SK-N-SH (cell line): ENCODE measurements around the gene EEF1AKMT1. TPM values are rescaled to one million over a fixed set of nuclear protein-coding genes. Genes with fewer than 3 reads are reported as not detected.

Source experiments
- CTCF ChIA-PET: fragments of 300-600, 350-600 bp; formaldehyde crosslinking; extraction: SDS; loops from one replicate; lab custom pipeline; 2021; lab: Yijun Ruan, JAX
- POLR2A ChIA-PET: fragments of 350-600 bp; sonication (Branson Sonifier 250); formaldehyde crosslinking; extraction: SDS; loops from one replicate; lab custom pipeline; 2020; ENCODE audit warnings: antibody characterized with exemption, inconsistent platforms; lab: Yijun Ruan, JAX
- DNase-seq: peaks from one replicate; pipeline ENCODE4 v3.0.0; 2012
- H2AFZ ChIP-seq: fragments of 200-600 bp; sonication (generic); 2 replicates; pipeline ENCODE4 v1.8.1; 2016; ENCODE audit warnings: antibody characterized with exemption, mild to moderate bottlenecking, low read depth
- H3F3A ChIP-seq: fragments of 200-600 bp; sonication (generic); replicated peaks from 2 replicates; pipeline ENCODE3; 2016; ENCODE audit warnings: antibody characterized with exemption, mild to moderate bottlenecking; ENCODE audit not compliant: insufficient read depth
- H3K27ac ChIP-seq, 2 experiments: fragments of 200-500 bp in 1 of 2; fragments of 200-600 bp in 1 of 2; sonication (Bioruptor generic) in 1 of 2; sonication (generic), shearing (Covaris generic) in 1 of 2; 2 replicates each; pipeline versions ENCODE4 v1.5.1 to v1.6.1; 2014 to 2016; ENCODE audit warnings: low read depth in 2 of 2, inconsistent platforms in 1 of 2, low read length in 1 of 2, mild to moderate bottlenecking in 1 of 2, mixed read lengths in 1 of 2
- H3K27me3 ChIP-seq: fragments of 200-600 bp; sonication (generic), shearing (Covaris generic); 2 replicates; pipeline ENCODE4 v1.6.1; 2016; ENCODE audit warnings: mixed run types; ENCODE audit not compliant: insufficient read depth
- H3K36me3 ChIP-seq, 2 experiments: fragments of 200-500 bp in 1 of 2; fragments of 200-600 bp in 1 of 2; sonication (Bioruptor generic) in 1 of 2; sonication (generic) in 1 of 2; replicated peaks in 1 of 2; 2 replicates each; pipeline versions ENCODE3 to v1.5.1; 2014 to 2016; ENCODE audit warnings: low read length in 1 of 2, mild to moderate bottlenecking in 1 of 2; ENCODE audit not compliant: insufficient read depth in 2 of 2, control insufficient read depth in 1 of 2
- H3K4me1 ChIP-seq, 2 experiments: fragments of 200-500 bp in 1 of 2; fragments of 200-600 bp in 1 of 2; sonication (Bioruptor generic) in 1 of 2; sonication (generic), shearing (Covaris generic) in 1 of 2; 2 replicates each; pipeline versions ENCODE4 v1.5.1 to v1.6.1; 2014 to 2016; ENCODE audit warnings: low read depth in 1 of 2, low read length in 1 of 2, mixed run types in 1 of 2; ENCODE audit not compliant: insufficient read depth in 2 of 2, control insufficient read depth in 1 of 2
- H3K4me2 ChIP-seq: fragments of 200-600 bp; sonication (generic), shearing (Covaris generic); 2 replicates; pipeline ENCODE4 v1.6.1; 2017; ENCODE audit warnings: mixed run types
- H3K4me3 ChIP-seq, 2 experiments: fragments of 200-500 bp in 1 of 2; fragments of 200-600 bp in 1 of 2; sonication (Bioruptor generic) in 1 of 2; sonication (generic), shearing (Covaris generic) in 1 of 2; 2 replicates each; pipeline versions ENCODE4 v1.5.1 to v1.8.1; 2014 to 2016; ENCODE audit warnings: low read depth in 2 of 2, inconsistent platforms in 1 of 2, low read length in 1 of 2, mild to moderate bottlenecking in 1 of 2, mixed read lengths in 1 of 2, moderate library complexity in 1 of 2
- H3K79me2 ChIP-seq: fragments of 200-600 bp; sonication (generic); 2 replicates; pipeline ENCODE4 v1.8.1; 2017; ENCODE audit warnings: mild to moderate bottlenecking; ENCODE audit not compliant: insufficient read depth
- H3K9ac ChIP-seq: fragments of 200-600 bp; sonication (generic); 2 replicates; pipeline ENCODE4 v1.6.1; 2017; ENCODE audit warnings: mixed run types
- H3K9me2 ChIP-seq: fragments of 200-600 bp; sonication (generic); 2 replicates; pipeline ENCODE4 v1.6.1; 2017; ENCODE audit warnings: mixed run types
- H3K9me3 ChIP-seq: fragments of 200-600 bp; sonication (generic); 2 replicates; pipeline ENCODE4 v1.6.1; 2017; ENCODE audit warnings: mixed run types, mild to moderate bottlenecking, moderate library complexity
- H4K20me1 ChIP-seq: fragments of 200-600 bp; sonication (generic); 2 replicates; pipeline ENCODE4 v1.6.1; 2017; ENCODE audit warnings: mild to moderate bottlenecking, mixed run types; ENCODE audit not compliant: insufficient read depth
- ELF1 ChIP-seq: IDR thresholded peaks from 2 replicates; pipeline ENCODE4 v1.4.0; 2012
- EP300 ChIP-seq, 2 experiments: IDR thresholded peaks; 2 replicates each; pipeline versions ENCODE4 v1.4.0 to v1.6.1; 2012; ENCODE audit warnings: borderline replicate concordance in 1 of 2, low read depth in 1 of 2, low read length in 1 of 2
- FOSL2 ChIP-seq: IDR thresholded peaks from 2 replicates; pipeline ENCODE4 v1.4.0; 2012; ENCODE audit warnings: low read depth, mild to moderate bottlenecking, moderate library complexity, borderline replicate concordance
- FOXM1 ChIP-seq: IDR thresholded peaks from 2 replicates; pipeline ENCODE4 v1.4.0; 2012; ENCODE audit warnings: low read depth, mild to moderate bottlenecking
- GATA2 ChIP-seq: sonication (generic); formaldehyde crosslinking; IDR thresholded peaks from 2 replicates; pipeline ENCODE4 v1.5.0; 2020; ENCODE audit warnings: mild to moderate bottlenecking, missing genetic modification reagents
- JUND ChIP-seq: IDR thresholded peaks from 2 replicates; pipeline ENCODE4 v1.4.0; 2012
- POLR2AphosphoS5 ChIP-seq: IDR thresholded peaks from 2 replicates; pipeline ENCODE4 v1.6.1; 2012; ENCODE audit warnings: low read depth, low read length
- RAD21 ChIP-seq: IDR thresholded peaks from 2 replicates; pipeline ENCODE4 v1.6.1; 2012; ENCODE audit warnings: mild to moderate bottlenecking, low read length
- REST ChIP-seq: IDR thresholded peaks from 2 replicates; pipeline ENCODE4 v1.6.1; 2012; ENCODE audit warnings: mild to moderate bottlenecking, low read depth, low read length, moderate library complexity
- RXRA ChIP-seq: IDR thresholded peaks from 2 replicates; pipeline ENCODE4 v1.4.0; 2012; ENCODE audit warnings: low read depth, mild to moderate bottlenecking, borderline replicate concordance
- TEAD4 ChIP-seq: IDR thresholded peaks from 2 replicates; pipeline ENCODE4 v1.4.0; 2012; ENCODE audit warnings: mild to moderate bottlenecking, borderline replicate concordance; ENCODE audit not compliant: insufficient read depth
- YY1 ChIP-seq: IDR thresholded peaks from 2 replicates; pipeline ENCODE4 v1.4.0; 2012; ENCODE audit warnings: low read depth, mild to moderate bottlenecking
- WGBS: methylation state at CpG from one replicate; pipeline ENCODE4 v1.1.6; 2017; ENCODE audit warnings: low lambda C conversion rate; 5-methylcytosine and 5-hydroxymethylcytosine counted together
- polyA plus RNA-seq, 3 experiments: library from polyadenylated mRNA; depleted of rRNA; stranded (reverse); fragments of >200 nt; gene quantifications; 2 replicates each; pipeline ENCODE4 v1.2.3, GENCODE V29; 2012
- TF ChIP-seq, protein P1 (sequence below): fragments of 150-350 bp; IDR thresholded peaks from 2 replicates; pipeline ENCODE4 v1.6.1; 2016; ENCODE audit warnings: mild to moderate bottlenecking, low read depth, low read length
- TF ChIP-seq, protein P2 (sequence below): IDR thresholded peaks from 2 replicates; pipeline ENCODE4 v1.4.0; 2012; ENCODE audit warnings: low read depth

Gene EEF1AKMT1
- polyA plus RNA-seq, 1 of the 3 experiments (the other 2 are of a cell fraction): 4.2 TPM

GRCh38 chr13:20787180-20787579, 13.4 kb upstream of the EEF1AKMT1 start:
- POLR2A ChIA-PET: no interaction called here
- Histone ChIP-seq H3K9me2 (no peaks in the 10 kb centered on the region), H3K27ac (no peak overlapping the region), H3K9ac (no peak overlapping the region), H3K4me3 (no peak overlapping the region), H3K27me3 (no peaks in the 10 kb centered on the region), H4K20me1 (no peaks in the 10 kb centered on the region), H3K36me3 (peaks cover 20 to 38% of the 10 kb centered on the region in 2 experiments), H3F3A (peaks cover 3% of the 10 kb centered on the region), H2AFZ (no peak overlapping the region), H3K4me2 (no peak overlapping the region), H3K79me2 (no peaks in the 10 kb centered on the region), H3K9me3 (no peaks in the 10 kb centered on the region), H3K4me1 (peaks cover under 1 to 4% of the 10 kb centered on the region in 2 experiments; a peak in 3 of 4 replicates)
- CTCF ChIA-PET: interaction anchor here (0.7 to 2.7 kb wide), 2 partner anchors 37 to 41 kb away, joined by 3 to 11 read pairs; no protein-coding TSS in a partner anchor
- WGBS: 97% methylated on average over 5 of the region's 5 CpGs
- TF ChIP-seq POLR2AphosphoS5: no peak
- TF ChIP-seq TEAD4: no peak
- TF ChIP-seq REST: no peak
- TF ChIP-seq FOXM1: no peak
- TF ChIP-seq JUND: no peak
- DNase-seq: no peak

GRCh38 chr13:20782116-20782708, 8.5 kb upstream of the EEF1AKMT1 start:
- peak overlapping the region in 1 of 2 experiments; percentile 51; a peak in 2 of 4 replicates for H3K27ac ChIP-seq
- no peaks in the 10 kb centered on the region for H4K20me1 ChIP-seq
- ChIA-PET CTCF (interaction anchor here (1.1 to 1.7 kb wide), 2 partner anchors 9 to 46 kb away, joined by 3 to 9 read pairs; no protein-coding TSS in a partner anchor), POLR2A (interaction anchor here (0.7 kb wide), 1 partner anchor 416 kb away, joined by 3 read pairs; no protein-coding TSS in a partner anchor)
- no peaks in the 10 kb centered on the region for H3K9me2 ChIP-seq
- H3K9ac ChIP-seq: no peak overlapping the region
- H3F3A ChIP-seq: no peaks in the 10 kb centered on the region
- H3K4me2 ChIP-seq: no peak overlapping the region
- peak; percentile 12 for DNase-seq
- no peaks in the 10 kb centered on the region for H3K27me3 ChIP-seq
- TF ChIP-seq JUND (no peak), GATA2 (CRISPR knock-in tag) (peak; percentile 27)
- TF ChIP-seq, all 33 proteins: peak for 1
- WGBS: 50% methylated on average over 3 of the region's 3 CpGs
- peaks cover 0 to 6% of the 10 kb centered on the region in 2 experiments; a peak in 2 of 4 replicates for H3K4me1 ChIP-seq
- H3K4me3 ChIP-seq: no peak overlapping the region
- H2AFZ ChIP-seq: no peak overlapping the region
- H3K79me2 ChIP-seq: no peaks in the 10 kb centered on the region
- no peaks in the 10 kb centered on the region for H3K9me3 ChIP-seq
- H3K36me3 ChIP-seq: peaks cover 27 to 35% of the 10 kb centered on the region in 2 experiments

DNA sequence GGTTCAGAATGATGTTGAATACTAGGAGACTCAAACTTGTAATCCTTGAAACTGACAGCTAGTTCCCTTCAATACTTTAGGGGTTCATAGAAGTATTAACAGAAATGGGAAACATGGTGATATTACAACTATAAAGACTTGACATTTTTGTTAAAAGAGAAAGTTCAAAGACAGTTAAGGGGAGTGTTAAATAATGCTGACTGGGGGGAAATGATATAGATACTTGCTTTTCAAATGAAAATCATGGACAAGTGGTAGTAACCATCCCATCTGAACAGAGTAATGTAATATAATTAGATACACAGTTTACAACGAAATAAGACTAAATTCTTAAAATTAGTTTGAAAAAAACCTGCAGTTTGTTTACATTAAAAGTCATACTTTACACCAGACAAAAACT, 6.6 kb upstream of the EEF1AKMT1 start:
- Histone ChIP-seq H2AFZ (no peak overlapping the region), H3K79me2 (no peaks in the 10 kb centered on the region), H3K4me1 (peaks cover 0 to 6% of the 10 kb centered on the region in 2 experiments; a peak in 2 of 4 replicates), H3K27me3 (no peaks in the 10 kb centered on the region), H3K4me3 (no peak overlapping the region), H3F3A (no peaks in the 10 kb centered on the region), H3K9me3 (no peaks in the 10 kb centered on the region), H3K36me3 (peaks cover 21 to 27% of the 10 kb centered on the region in 2 experiments), H3K9ac (no peak overlapping the region), H3K4me2 (no peak overlapping the region), H3K9me2 (no peaks in the 10 kb centered on the region), H4K20me1 (no peaks in the 10 kb centered on the region), H3K27ac (no peak overlapping the region)
- DNase-seq: no peak
- ChIA-PET POLR2A (no interaction called here), CTCF (interaction anchor here (1.3 kb wide), 1 partner anchor 145 kb away, joined by 6 read pairs; no protein-coding TSS in a partner anchor)
- 73% methylated on average over 1 of the region's 1 CpG for WGBS
- TF ChIP-seq RAD21 (no peak), JUND (no peak), FOSL2 (no peak), EP300 (IDR thresholded peaks at IDR 0.05; ENCODE audit: borderline replicate concordance in 1 of 2, low read depth in 1 of 2, low read length in 1 of 2) (no peak), ELF1 (no peak), RXRA (no peak), YY1 (no peak)
- TF ChIP-seq, protein P1, sequence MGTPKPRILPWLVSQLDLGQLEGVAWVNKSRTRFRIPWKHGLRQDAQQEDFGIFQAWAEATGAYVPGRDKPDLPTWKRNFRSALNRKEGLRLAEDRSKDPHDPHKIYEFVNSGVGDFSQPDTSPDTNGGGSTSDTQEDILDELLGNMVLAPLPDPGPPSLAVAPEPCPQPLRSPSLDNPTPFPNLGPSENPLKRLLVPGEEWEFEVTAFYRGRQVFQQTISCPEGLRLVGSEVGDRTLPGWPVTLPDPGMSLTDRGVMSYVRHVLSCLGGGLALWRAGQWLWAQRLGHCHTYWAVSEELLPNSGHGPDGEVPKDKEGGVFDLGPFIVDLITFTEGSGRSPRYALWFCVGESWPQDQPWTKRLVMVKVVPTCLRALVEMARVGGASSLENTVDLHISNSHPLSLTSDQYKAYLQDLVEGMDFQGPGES: no peak
- TF ChIP-seq, protein P2, sequence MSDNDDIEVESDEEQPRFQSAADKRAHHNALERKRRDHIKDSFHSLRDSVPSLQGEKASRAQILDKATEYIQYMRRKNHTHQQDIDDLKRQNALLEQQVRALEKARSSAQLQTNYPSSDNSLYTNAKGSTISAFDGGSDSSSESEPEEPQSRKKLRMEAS: no peak
